LoVo (cell line): Measurements from ENCODE around the gene USP21.

Experiments used
- DNase-seq: peaks from one replicate; pipeline ENCODE4 v3.0.0-alpha.2; 2016; ENCODE audit warnings: low spot score

Gene USP21

DNA sequence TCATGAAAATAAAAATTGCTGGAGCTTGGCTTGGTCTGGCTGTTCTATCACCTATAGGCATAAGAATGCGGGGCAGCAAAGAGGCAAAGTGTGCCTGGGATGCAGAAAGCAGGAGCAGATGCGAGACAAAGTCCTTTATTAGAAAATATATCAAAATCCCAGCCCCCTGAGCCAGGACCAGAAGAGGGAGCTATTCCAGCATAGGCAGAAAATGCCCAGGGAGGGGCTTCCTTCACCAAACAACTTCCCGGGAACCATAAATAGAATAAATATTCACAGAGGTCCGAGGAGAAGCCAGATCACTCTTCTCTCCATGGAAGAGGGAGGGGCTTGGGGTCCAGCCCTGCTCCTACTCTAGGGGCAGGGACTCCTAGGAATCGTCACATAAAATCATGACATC lies 11.9 kb downstream of the USP21 start:
- no peak for DNase-seq

DNA sequence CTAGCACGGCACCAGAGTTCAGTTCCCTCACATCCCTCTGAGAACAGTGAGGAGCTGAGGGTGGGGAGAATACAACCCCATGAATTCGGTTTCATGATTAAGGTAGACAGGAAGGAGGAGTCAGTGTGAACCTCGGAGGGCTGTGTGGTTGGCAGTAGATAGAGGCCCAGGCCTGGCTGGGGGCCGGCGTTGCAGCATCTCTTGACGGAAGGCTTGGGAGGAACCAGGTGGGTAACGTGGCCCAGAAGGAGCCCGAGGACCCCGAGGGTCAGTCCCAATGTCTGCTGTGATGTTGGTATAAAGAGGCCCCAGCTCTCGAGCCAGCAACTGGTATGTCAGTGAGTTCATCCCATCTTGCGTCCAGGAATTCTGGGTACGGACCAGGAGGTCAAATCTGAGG lies 12.4 kb downstream of the USP21 start:
- no peak for DNase-seq

DNA sequence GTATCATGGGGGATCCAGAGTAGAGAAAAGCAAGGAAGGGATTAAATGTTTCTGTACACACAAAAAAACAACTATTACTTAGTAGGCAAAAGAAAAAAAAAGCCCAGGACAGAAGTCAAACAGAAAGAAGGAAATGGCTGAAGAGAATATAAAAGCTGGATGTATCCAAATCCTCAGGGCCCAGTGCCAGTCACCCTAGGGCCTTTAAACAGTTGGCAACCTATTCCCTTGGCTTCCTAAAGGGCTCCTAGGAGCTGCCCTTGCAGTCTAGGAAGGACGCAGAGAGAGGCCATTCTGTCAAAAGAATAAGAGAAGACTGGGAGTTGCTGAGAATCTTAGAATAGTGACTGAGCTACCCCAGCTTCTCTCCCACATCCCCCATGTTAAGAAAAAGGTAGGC lies 13.0 kb downstream of the USP21 start:
- no peak for DNase-seq

DNA sequence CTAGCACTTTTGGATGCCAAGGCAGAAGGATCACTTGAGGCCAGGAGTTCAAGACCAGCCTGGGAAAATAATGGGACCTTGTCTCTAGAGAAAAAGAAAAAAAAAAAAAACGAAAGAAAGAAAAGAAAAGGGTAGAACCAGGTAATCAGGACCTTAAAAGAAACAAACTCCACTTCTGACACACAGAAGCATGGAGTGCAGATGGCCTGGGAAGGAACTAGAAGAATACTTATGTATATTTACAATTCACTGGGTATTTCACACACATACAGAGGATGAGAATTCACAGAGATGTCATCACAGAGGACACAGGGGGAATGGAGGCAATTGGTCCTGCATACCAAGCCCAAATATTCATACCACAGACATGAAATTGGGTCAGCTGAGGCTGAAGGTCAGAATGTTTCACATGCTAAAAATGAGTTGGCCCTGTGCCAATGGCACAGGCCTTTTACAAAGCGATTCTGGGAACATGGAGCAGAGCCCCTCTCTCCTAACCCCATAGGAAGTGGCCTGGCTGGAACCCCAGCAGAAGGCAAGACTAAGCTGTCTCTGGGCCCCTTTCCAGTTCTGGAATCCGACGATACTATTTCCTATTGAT lies 13.6 kb downstream of the USP21 start:
- no peak for DNase-seq

DNA sequence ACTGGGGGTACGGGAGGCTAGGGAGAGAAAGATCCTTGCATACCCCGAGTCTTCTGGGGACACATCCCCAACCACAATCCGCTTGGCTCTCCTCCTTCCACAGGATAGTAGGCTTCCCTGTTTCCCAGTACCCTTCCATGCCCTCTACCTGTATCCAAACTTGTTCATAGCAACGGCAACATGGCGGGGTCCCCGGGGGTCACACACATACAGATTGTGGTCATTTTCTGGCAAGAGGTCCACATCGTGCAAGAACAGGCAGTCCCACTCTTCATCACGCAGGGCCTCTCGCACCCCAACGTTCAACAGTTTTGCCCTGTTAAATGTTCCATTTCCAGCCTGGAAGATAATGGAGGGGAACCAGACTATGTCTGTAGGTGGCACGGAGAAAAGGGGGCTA lies 14.4 kb downstream of the USP21 start:
- DNase-seq = no peak

DNA sequence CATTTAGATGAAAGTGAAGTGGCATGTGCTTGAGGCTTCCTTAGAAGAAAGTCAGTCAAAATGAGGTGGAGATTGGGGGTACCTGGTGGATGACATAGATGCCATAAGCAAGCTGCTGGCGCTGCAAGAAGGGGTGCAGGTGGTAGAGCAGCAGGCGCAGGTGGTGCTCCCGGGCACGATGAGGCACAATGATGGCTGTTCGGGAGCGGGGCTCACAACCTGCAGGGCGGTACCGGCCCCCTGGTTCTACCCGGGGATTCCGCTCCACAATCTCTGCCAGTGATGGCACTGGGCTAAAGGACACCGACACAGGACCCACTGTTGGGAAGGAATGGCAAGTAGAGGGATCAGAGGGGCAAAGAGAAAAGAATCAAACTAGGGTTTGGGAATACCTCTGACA lies 15.6 kb downstream of the USP21 start:
- no peak for DNase-seq

DNA sequence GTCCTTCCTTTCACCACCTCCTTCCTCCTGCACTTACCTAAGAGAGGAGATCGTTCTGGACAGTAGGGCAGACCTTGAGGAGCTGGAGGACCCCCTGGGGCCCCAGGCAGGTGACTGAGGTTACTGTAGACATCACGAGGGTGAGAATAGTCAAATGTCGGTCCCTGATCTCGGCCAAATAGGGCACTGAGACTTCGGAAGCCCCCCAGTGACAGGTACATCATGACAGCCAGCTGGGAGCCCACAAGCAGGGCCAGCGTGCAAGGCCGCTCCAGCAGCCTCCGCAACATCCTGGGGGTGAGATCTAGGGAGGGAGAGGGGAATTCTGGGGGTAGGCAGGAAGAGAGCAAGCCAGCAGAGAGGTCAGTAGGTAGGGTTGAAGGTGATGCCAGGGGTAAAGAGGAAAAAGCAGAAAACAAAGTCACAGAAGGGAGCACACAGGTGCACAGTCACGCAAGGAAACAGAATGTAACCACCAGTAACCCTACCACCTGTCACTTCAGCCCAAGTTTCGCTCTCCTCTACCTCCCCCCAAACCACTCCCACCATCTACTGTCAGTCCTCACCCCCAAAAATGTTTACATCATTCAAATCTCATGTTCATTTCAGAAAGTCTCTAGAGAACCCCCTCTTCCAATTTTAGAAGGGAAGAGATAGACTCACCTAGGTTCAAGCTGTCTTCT lies 16.6 kb downstream of the USP21 start:
- DNase-seq = no peak

DNA sequence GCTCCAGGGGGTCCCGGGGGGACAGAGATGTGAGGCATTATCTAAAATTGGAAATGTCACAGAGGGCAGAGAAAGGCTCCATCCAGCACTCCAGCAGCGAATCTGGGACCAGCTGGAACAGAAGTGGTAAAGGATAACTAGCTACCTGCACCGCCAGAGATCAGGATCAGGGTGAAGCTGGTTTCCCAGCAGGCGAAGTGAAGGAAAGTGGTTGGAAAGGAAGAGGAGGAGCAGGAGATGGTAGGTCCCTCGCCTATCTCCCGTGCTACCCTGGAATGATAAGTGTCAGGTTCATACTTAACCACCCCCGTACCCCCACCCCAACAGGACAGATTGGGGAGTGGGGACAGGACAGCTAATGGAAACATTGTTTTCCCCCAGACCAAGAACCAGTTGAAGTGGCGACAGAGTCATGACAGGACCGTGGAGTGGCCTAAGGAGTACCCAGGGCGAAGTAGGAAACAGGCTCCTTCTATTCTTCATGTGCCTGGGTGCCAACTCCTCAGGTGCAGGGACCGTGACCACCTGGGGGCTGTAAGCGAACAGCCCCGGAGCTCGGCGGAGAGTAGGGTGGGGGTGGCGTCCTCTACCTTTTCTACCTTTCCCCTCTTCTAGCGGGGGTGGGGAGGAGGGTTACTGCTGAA lies 17.3 kb downstream of the USP21 start:
- no peak for DNase-seq

DNA sequence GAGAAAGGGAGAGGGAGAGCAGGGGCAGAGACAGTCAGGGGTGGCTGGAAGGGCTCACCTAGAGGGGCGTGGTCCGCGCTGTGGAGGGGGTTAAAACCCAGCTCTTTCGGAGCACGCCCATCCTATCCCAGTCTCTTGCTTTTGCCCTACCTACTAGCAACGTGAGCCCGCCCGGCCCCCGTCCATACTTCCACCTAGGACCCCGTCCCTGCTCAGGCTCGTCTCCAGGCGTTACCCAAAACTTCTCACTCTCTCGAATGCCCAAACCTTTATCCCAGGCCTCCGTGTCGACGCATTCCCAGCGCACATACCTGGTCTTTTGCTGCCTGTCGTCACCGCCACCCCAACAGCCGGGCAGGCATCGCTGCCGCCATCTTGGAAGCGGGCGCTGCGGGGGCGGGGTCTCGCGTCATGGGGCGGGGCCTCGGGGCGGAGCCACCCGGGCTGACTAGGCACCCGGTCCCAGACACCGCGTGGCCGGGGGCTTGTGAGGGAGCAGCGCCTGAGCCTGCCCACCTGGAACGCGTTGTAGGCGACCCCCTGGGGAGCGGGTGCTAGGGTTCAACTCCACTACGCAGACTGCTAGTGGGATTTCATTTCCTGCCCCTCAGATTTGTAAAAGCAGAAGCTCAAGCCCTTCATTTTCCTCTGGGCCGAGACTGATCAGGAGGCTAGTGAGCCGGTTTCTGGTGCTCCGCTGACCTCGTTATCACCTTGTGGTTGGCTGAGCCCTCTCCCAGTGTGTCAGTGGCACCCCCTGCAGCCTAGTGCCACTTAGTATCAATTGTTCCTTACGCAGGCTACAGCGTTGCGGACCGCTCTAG lies 18.0 kb downstream of the USP21 start, which contains the start of gene B4GALT3:
TSS of gene B4GALT3 (minus strand) at position 396 of the 824 bp plus-strand sequence. CDS start 1,447 bp downstream, outside the sequence.
- peak; percentile 81 for DNase-seq

DNA sequence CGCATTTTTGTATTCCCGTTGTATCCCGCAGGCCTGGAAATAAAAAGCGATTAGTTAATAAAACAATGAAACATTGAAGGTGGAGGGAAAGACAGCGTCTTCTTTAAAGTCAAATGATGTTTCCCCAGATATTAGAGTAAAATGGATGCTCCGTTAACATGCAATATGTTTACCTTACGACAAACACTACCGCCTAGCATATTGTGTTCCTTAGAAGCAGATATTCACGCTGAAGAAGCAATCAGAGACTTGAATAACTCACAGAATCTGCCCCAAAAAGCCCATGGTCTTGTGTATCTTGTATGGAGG lies 18.6 kb downstream of the USP21 start:
- no peak for DNase-seq

DNA sequence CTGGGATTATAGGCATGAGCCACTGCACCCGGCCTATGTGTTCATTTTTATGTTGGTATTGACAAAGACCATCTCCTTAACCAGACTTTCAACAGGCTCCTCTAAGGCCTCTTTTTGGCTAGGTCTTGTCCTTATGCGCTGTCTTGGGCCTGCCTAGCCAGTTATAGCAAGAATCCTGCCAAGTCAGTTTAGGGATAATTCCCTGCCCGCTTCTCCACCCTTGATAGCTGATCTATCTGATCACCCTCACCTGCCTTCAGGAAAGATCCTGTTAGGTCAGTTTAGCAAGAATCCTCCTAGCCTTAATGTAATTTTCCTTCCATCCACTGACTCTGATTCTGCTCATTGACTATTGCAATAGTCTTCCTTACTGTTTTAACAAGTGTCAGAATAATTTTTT lies 20.4 kb downstream of the USP21 start:
- no peak for DNase-seq

DNA sequence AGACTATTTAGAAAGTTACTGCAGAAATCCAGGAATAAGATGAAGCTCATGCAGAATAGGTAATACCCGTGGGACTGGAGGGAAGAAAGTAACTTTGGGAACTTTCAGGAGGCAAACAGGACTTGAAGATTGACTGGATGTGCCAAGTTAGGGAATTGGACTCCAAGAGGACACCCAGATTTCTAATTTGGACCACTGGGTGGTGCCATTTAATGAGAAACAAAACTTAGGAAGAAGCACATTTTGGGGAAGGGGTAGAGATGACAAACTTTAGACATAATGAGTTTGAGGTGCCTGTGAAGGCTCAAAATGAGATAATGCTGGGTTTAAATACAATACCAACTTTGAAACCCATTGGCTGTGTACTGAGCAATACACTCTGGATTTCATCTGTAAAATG lies 21.3 kb downstream of the USP21 start:
- no peak for DNase-seq

DNA sequence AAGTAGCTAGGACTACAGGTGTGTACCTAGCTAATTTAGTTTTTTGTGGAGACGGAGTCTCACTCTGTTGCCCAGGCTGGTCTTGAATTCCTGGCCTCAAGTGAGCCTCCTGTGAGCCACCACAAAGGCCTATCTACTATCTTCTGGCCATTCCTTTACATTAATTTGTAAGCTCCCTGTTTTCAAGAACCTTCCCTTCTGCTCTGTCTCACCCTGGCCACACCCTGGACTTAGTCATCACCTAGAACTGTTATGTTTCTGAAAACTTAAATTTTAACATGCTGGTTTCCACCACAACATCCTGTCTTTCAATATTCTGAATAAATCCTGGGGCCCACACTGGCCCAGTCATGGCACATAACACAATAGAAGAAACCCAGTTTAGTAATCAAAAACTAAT lies 22.9 kb downstream of the USP21 start:
- no peak for DNase-seq

DNA sequence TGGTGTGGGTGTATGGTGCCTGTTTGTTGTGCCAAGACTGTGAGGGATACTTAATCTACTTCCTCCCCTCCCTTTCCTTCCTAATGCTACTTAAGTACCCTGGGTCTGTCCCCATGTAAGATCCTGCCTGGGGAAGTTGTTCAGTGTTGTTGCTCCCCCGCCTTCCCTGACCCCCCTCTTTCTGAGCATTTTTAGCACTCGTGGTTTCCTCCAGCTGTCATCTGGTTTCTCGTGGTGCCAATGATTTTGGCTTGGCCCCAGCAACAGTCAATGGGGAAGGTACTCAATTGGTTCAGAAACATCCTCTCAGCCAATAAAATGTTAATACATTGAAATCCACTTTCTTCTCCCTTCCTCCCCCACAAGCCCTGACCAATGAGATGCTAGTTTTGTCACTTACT lies 26.0 kb downstream of the USP21 start:
- no peak for DNase-seq

DNA sequence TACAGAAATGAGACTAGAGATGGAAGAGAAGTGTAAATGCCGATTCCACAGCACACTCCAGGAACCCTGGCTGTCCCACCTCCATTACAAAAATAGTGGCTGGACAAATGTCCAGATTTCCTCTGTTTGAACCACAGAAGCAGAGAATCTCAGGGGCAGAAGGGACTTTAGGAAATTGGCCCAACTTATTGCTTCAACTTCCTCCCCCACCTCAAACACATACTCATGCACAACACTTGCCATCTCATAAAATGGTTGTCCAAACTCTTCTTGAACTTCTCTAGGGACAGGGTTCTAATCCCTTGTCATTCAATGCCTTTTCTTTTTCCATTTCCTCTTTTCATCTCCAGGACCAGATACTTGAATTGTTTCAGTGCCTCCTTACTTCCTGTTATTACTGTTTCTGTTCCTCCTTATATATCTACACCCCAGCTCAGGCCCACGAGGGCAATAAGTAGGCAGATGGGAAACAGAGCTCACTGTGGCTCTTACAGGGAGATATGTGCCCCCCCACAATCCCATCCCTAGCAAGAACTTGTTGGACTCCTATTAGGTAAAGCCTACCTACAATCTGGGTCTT lies 26.5 kb downstream of the USP21 start:
- DNase-seq = no peak

DNA sequence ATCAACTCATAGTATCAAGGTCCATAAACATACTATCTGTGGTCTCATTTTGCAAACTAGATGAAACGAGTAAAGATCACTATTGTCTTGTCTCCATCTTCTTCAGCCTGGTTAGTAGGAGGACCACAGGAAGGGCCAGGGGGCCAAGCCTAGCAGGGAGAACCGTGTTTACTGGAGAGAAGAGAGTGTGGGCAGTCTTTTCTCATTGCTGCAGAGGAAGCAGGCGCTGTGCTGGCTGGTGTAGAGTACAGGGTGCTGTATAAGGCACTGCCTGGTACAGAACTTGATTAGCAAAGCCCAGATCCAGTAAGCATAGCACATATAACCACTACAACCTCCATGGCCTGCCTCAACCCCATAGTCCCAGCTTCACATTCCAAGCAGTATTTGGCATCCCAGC lies 28.0 kb downstream of the USP21 start:
- DNase-seq = no peak

DNA sequence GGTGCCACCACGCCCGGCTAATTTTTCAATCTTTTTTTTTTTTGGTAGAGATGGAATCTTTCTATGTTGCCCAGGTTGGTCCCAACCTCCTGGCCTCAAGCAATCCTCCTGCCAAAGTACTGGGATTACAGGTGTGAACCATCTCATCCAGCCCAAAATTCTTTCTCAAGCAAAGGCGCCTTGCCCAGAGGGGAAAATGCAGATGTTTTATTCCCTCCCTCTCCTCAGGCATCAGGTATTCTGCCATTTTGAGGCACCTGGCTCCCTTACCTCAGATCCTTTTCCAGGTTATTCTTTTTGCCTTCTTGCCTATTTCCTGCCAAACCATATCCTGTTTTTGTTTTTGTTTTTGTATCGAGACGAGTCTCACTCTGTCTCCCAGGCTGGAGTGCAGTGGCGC lies 29.1 kb downstream of the USP21 start:
- no peak for DNase-seq

DNA sequence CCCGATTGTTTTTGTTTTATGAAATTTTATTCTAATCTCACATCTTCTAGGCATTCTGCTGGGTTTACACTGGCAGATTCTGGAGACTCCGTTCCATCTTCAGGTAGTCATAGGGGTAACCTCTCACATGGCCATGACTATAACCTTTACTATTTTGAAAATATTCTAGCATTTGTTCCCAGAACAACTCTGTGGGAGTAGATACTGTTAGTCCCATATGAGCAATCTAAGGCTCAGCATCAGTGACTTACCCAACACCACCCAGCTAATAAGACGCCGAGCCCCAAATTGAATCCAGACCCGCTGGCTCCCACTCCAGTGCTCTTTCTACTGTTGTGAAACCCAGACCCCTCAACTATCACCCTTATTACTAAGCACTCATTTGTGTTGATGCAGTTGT lies 29.7 kb downstream of the USP21 start:
- no peak for DNase-seq

DNA sequence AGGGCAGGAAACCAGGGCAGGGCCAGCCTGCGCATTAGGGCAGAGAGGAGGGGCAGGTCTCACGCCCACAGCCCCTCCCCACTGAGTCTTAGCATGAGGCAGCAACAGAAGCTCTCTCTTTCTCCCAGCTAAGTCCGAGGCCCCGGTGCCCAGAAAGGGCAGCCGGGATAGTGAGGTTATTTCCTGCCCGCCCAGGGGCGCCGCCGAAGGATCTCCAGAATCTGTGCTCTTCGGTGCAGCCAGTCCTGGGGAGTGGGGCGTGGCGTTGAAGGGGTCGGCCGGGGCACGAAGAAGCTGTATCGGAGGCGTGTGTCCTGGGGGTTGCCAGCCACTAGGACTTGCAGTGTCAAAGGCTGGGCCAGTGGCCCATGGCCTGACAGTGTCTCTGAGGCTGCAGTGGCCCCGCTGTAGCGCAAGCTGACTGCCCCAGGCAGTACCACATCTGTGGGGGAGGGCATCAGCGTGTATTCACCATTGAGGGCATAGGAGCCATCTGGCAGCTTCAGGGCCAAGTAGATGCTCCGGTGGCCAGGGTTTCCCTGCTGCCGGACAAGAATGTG lies 31.7 kb downstream of the USP21 start:
- DNase-seq = no peak

DNA sequence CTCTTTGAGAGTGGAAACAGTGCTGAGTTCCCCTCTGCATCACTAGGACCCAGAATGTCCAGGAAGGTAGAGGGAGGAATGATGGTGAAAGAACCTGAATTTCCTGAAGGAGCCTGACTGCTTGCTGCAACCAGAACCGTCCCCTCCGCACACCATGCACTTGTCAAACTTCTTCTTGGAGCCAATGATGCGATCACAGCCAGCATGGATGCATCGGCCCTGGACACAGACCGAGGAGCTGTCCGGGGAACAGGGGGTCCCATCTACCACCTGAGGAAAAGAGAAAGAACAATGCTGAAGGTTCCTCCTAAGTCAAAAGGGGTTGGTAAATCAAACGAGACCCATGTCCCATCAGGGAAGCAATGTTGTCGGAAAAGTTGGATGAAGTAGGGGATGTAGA lies 32.7 kb downstream of the USP21 start:
- DNase-seq = no peak

DNA sequence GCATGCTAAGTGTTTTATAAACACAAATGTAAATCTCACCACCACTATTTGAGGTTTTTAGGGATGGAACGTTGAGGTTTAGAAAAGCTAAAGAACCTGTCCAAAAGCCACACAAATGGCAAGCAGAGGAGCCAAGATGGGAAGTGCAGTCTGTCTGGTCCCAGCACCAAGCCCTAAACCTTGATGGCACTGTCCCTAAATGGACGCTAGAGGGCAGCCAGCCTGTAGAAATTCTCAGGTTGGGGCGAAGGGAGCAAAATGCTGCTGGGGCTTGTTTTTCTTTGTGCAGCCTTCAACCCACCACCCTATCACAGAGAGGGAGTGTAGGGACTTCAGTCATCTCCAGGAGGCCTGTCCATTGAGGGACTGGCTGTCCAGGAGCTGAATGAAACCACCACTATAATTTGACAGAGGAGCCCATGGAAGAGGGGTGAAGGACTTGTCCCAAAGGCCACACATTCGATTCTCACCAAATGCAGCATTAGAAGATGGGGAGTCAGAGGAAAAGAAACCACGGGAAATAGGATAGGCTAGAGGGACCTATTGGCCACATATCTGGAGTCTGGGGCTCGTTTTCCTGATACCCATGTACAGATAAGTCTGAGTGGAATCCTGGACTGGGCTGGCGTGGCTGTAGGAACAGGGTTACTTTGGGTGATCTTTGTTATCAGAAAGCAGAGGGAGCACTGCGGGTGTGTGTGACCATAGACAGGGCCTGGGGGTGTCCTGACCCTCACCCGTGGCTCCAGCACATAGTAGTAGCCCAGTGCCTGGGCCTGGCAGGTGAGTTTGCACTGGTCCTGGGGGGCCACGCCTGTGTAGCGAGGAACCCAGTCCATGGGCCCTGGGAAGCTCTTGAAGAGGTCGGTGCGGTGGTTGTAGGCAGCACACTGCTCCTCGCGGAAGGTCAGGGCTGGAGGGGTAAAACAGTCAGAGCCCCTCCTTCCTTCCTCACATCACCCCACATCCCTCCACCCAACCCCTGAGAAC lies 33.5 kb downstream of the USP21 start:
- DNase-seq = peak; percentile 70
